ENCODE measurements around the gene TMEM150B. TPM values are rescaled to one million over a fixed set of nuclear protein-coding genes. Genes with fewer than 3 reads are reported as not detected.

Gene TMEM150B
- total and polyA plus RNA-seq, 2 of the 4 experiments (the other 2 are of a cell fraction), result not detected

DNA sequence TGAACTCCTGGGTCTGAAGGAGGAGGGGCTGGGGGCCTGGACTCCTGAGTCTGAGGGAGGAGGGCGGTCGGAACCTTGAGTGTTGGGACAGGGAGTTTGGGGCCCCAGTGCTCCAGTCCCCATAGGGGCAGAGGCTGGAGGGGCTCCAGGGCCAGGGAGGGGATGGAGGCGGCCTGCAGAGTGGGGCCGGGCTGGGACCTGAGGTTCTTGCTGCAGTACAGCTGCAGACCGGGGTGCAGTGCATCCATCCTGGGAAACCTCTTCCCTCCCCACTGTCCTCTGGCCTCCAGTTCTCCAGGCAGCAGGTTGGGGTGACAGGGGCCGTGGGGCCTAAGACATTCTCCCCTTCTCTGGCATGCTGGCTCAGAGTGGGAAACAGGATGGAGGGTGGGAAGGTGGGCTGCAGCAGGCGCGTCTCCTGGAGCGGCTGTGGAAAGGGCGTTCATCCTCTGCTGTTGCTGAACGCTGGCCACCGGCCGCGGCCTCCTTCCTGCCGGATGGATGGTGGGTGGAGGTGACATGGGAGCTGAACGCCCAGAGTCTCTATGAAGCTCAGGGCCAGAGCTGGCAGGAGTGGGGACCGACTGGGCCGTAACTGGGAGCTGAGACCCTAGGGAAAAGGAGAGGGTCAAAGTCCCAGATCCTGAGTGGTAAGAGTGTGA, 39.8 kb downstream of the TMEM150B start:
- H2BK15ac ChIP-seq (ENCODE audit: low read depth, low read length), result no peak overlapping the region
- peaks cover 17% of the 10 kb centered on the region for H3K4me1 ChIP-seq (ENCODE audit: control insufficient read depth, insufficient read depth, low read length)
- H3K36me3 ChIP-seq (ENCODE audit: control insufficient read depth, insufficient read depth, low read length), result peaks cover 15% of the 10 kb centered on the region
- no peaks in the 10 kb centered on the region for H3K9me3 ChIP-seq (ENCODE audit: control insufficient read depth, insufficient read depth, low read length)
- H4K8ac ChIP-seq (ENCODE audit: low read depth in 2 of 2, low read length in 2 of 2), result no peak overlapping the region
- H3K27ac ChIP-seq (ENCODE audit: insufficient read depth, low read length), result peak overlapping the region; percentile 24; the same call in 1 of the 2 replicates
- H2AK9ac ChIP-seq (replicated peaks; ENCODE audit: low read depth, low read length, poor library complexity), result peak overlapping the region; percentile 38
- H2AK5ac ChIP-seq (ENCODE audit: low read depth, low read length), result peak overlapping the region; percentile 60
- peak overlapping the region; percentile 65 for H3K23ac ChIP-seq (ENCODE audit: low read depth, low read length)
- no peak overlapping the region for H2BK120ac ChIP-seq (ENCODE audit: low read depth, low read length)
- peaks cover 9% of the 10 kb centered on the region; the same call in 1 of the 2 replicates for H3K9me1 ChIP-seq (ENCODE audit: insufficient read depth, low read length)
- peak; percentile 25 for ATAC-seq (ENCODE audit: low read depth)
- H3K4me2 ChIP-seq (ENCODE audit: low read depth, low read length), result peak overlapping the region; percentile 78
- in situ Hi-C loops (cut with MboI; ENCODE audit: low sequenced_read_pairs), result loop anchor here (25.0 kb wide), 1 partner anchor 352 kb away; the partner anchor contains the start of genes CCDC106, ZNF580 and ZNF581
- peak overlapping the region; percentile 6; the same call in 1 of the 2 replicates for H4K91ac ChIP-seq (ENCODE audit: insufficient read depth, low read depth, low read length)
- H3K18ac ChIP-seq (ENCODE audit: low read depth, low read length), result no peak overlapping the region
- dilution Hi-C loops (cut with HindIII; ENCODE audit: low sequenced_read_pairs, unreplicated experiment), result no loop called here
- H3K4ac ChIP-seq (ENCODE audit: low read depth, low read length), result peak overlapping the region; percentile 14; the same call in 1 of the 2 replicates
- no peaks in the 10 kb centered on the region for H4K20me1 ChIP-seq (ENCODE audit: insufficient read depth, low read length)
- no peak overlapping the region; the same call in 1 of the 2 replicates for H4K5ac ChIP-seq (ENCODE audit: low read depth, low read length)
- H3K56ac ChIP-seq (ENCODE audit: extremely low read depth, insufficient read depth, low read length), result no peak overlapping the region; the same call in 1 of the 2 replicates
- no peak for TF ChIP-seq RAD21 (IDR thresholded peaks at IDR 0.05; ENCODE audit: low read length)
- TF ChIP-seq, protein P1, sequence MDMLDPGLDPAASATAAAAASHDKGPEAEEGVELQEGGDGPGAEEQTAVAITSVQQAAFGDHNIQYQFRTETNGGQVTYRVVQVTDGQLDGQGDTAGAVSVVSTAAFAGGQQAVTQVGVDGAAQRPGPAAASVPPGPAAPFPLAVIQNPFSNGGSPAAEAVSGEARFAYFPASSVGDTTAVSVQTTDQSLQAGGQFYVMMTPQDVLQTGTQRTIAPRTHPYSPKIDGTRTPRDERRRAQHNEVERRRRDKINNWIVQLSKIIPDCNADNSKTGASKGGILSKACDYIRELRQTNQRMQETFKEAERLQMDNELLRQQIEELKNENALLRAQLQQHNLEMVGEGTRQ (IDR thresholded peaks at IDR 0.05; ENCODE audit: low read depth, low read length), result no peak
- TF ChIP-seq ELK1 (IDR thresholded peaks at IDR 0.05; ENCODE audit: borderline replicate concordance, low read depth, low read length), result no peak
- TF ChIP-seq MXI1 (IDR thresholded peaks at IDR 0.05; ENCODE audit: borderline replicate concordance, low read depth, low read length), result no peak
- no peak for TF ChIP-seq CEBPB (IDR thresholded peaks at IDR 0.05; ENCODE audit: low read depth, low read length)
- TF ChIP-seq MAZ (IDR thresholded peaks at IDR 0.05; ENCODE audit: borderline replicate concordance, low read depth, low read length), result no peak
- intact Hi-C loops (cut with micrococcal nuclease), result no loop called here
- H3K4me3 ChIP-seq (ENCODE audit: insufficient read depth, low read depth, low read length), result peak overlapping the region; percentile 58
- CTCF ChIA-PET, result interaction anchor here (0.7 kb wide), 1 partner anchor 343 kb away, joined by 3 read pairs; no protein-coding TSS in a partner anchor
- H2BK20ac ChIP-seq (ENCODE audit: low read depth, low read length), result no peak overlapping the region
- H3K27me3 ChIP-seq (ENCODE audit: control insufficient read depth, insufficient read depth, low read length), result no peaks in the 10 kb centered on the region
- peak overlapping the region; percentile 90 for H2AFZ ChIP-seq (replicated peaks; ENCODE audit: low read length, poor library complexity)
- WGBS, 2 experiments (ENCODE audit: extremely low coverage in 2 of 2, insufficient read length in 1 of 2), result 29% methylated on average over 2 of the region's 18 CpGs; no CpG with 5 or more reads in 1 of the 2 experiments
- DNase-seq, result no peak
- peak overlapping the region; percentile 79 for H3K9ac ChIP-seq (ENCODE audit: low read depth, low read length)
- H2BK5ac ChIP-seq (ENCODE audit: low read depth, low read length, poor library complexity, severe bottlenecking), result no peak overlapping the region
- POLR2A ChIA-PET (ENCODE audit: unreplicated experiment), result no interaction called here
- no TSS peak for BruUV-seq (replicated peaks)
- H3K79me1 ChIP-seq (ENCODE audit: low read depth in 1 of 2, low read length in 2 of 2), result peaks cover 3 to 29% of the 10 kb centered on the region in 2 experiments; a peak in 3 of 4 replicates
- peak overlapping the region; percentile 72 for H3K14ac ChIP-seq (replicated peaks; ENCODE audit: low read depth, low read length)

Data from IMR-90 (cell line).